ENCODE measurements around the gene PLEKHA6.

- TF ChIP-seq, protein P1, sequence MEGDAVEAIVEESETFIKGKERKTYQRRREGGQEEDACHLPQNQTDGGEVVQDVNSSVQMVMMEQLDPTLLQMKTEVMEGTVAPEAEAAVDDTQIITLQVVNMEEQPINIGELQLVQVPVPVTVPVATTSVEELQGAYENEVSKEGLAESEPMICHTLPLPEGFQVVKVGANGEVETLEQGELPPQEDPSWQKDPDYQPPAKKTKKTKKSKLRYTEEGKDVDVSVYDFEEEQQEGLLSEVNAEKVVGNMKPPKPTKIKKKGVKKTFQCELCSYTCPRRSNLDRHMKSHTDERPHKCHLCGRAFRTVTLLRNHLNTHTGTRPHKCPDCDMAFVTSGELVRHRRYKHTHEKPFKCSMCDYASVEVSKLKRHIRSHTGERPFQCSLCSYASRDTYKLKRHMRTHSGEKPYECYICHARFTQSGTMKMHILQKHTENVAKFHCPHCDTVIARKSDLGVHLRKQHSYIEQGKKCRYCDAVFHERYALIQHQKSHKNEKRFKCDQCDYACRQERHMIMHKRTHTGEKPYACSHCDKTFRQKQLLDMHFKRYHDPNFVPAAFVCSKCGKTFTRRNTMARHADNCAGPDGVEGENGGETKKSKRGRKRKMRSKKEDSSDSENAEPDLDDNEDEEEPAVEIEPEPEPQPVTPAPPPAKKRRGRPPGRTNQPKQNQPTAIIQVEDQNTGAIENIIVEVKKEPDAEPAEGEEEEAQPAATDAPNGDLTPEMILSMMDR (IDR thresholded peaks at IDR 0.05), result no peak
- no peak for TF ChIP-seq POLR2A (IDR thresholded peaks at IDR 0.05)
- TF ChIP-seq POLR2AphosphoS5 (IDR thresholded peaks at IDR 0.05), result no peak
Measured at GRCh38 chr1:204192589-204193352, 167.0 kb downstream of the PLEKHA6 start.
